B cell (primary cell): Measurements from ENCODE around the gene MRTFB. TPM values are rescaled to one million over a fixed set of nuclear protein-coding genes. Genes with fewer than 3 reads are reported as not detected.
A peak's percentile ranks its signal among the peaks of the same experiment; 100 is the strongest.

Experiments used
- ATAC-seq: fragments of 200-7000 bp; cut with Tn5 transposase; one replicate; pipeline ENCODE4 v1.10.0; 2021; ENCODE audit warnings: low read depth, mild to moderate bottlenecking, moderate number of reproducible peaks, moderate library complexity
- CTCF ChIA-PET: fragments of 350-600 bp; sonication (Branson Sonifier 250); formaldehyde crosslinking; loops from one replicate; lab custom pipeline; 2021; ENCODE audit warnings: antibody characterized with exemption, inconsistent platforms; lab: Charles Lee
- POLR2A ChIA-PET: fragments of 350-600 bp; sonication (Branson Sonifier 250); formaldehyde crosslinking; loops from one replicate; lab custom pipeline; 2021; ENCODE audit warnings: antibody characterized with exemption; lab: Charles Lee
- DNase-seq: peaks from one replicate; pipeline ENCODE4 v3.0.0; 2013
- H2AFZ ChIP-seq: 2 replicates; pipeline ENCODE4 v1.6.1; 2012; ENCODE audit warnings: mild to moderate bottlenecking, low read depth, low read length; ENCODE audit not compliant: insufficient read depth, poor library complexity, severe bottlenecking
- H3K27ac ChIP-seq, 2 donors: 1 replicate in 1 of 2; 2 replicates in 1 of 2; pipeline ENCODE4 v1.5.1; 2012 to 2013; ENCODE audit warnings: low read length in 2 of 2, mild to moderate bottlenecking in 2 of 2, moderate library complexity in 1 of 2
- H3K27me3 ChIP-seq, 4 experiments: fragments of 200-600 bp in 1 of 4; sonication (generic) in 1 of 4; replicated peaks in 1 of 4; 1 replicate in 2 of 4; 2 replicates in 2 of 4; pipeline versions ENCODE4 v1.6.1 to v1.7.0; 2013 to 2016; ENCODE audit warnings: low read length in 3 of 4, mild to moderate bottlenecking in 2 of 4, mixed read lengths in 1 of 4, moderate library complexity in 1 of 4; ENCODE audit not compliant: insufficient read depth in 4 of 4, control insufficient read depth in 3 of 4; ENCODE audit errors: control extremely low read depth in 1 of 4
- H3K36me3 ChIP-seq, 2 experiments: replicated peaks in 1 of 2; 1 replicate in 1 of 2; 2 replicates in 1 of 2; pipeline versions ENCODE4 v1.6.1 to v1.7.1; 2013; ENCODE audit warnings: low read length in 1 of 2; ENCODE audit not compliant: insufficient read depth in 2 of 2, control insufficient read depth in 1 of 2; ENCODE audit errors: control extremely low read depth in 1 of 2, extremely low read depth in 1 of 2
- H3K4me1 ChIP-seq, 2 donors: fragments of 200-600 bp in 1 of 2; sonication (generic) in 1 of 2; 1 replicate in 1 of 2; 2 replicates in 1 of 2; pipeline versions ENCODE4 v1.5.1 to v1.6.1; 2013 to 2017; ENCODE audit warnings: low read length in 2 of 2; ENCODE audit not compliant: control insufficient read depth in 2 of 2, insufficient read depth in 2 of 2
- H3K4me2 ChIP-seq: replicated peaks from 2 replicates; pipeline ENCODE3; 2012; ENCODE audit warnings: mild to moderate bottlenecking, low read depth, low read length; ENCODE audit not compliant: poor library complexity, severe bottlenecking
- H3K4me3 ChIP-seq, 5 experiments: fragments of 200-600 bp in 1 of 5; sonication (generic) in 1 of 5; 1 replicate in 3 of 5; 2 replicates in 2 of 5; pipeline versions ENCODE4 v1.5.1 to v1.7.0; 2011 to 2016; ENCODE audit warnings: low read length in 4 of 5, mild to moderate bottlenecking in 4 of 5, low read depth in 2 of 5, control low read depth in 1 of 5, moderate library complexity in 1 of 5; ENCODE audit not compliant: insufficient read depth in 1 of 5; ENCODE audit errors: control extremely low read depth in 1 of 5, extremely low read depth in 1 of 5
- H3K79me2 ChIP-seq: fragments of 200-600 bp; sonication (generic); one replicate; pipeline ENCODE4 v1.6.0; 2016; ENCODE audit warnings: low read length; ENCODE audit not compliant: control insufficient read depth, insufficient read depth
- H3K9ac ChIP-seq: fragments of 200-600 bp; sonication (generic); 2 replicates; pipeline ENCODE4 v1.6.1; 2017; ENCODE audit warnings: mild to moderate bottlenecking, low read length, moderate library complexity
- H3K9me3 ChIP-seq, 3 donors: one replicate each; pipeline versions ENCODE4 v1.6.1 to v1.7.1; 2013; ENCODE audit warnings: low read length in 2 of 3; ENCODE audit not compliant: control insufficient read depth in 2 of 3, insufficient read depth in 1 of 3; ENCODE audit errors: control extremely low read depth in 1 of 3
- H4K20me1 ChIP-seq: 2 replicates; pipeline ENCODE4 v1.6.0; 2012; ENCODE audit warnings: mild to moderate bottlenecking, low read length; ENCODE audit not compliant: insufficient read depth, control insufficient read depth, poor library complexity, severe bottlenecking
- H3K27ac Mint-ChIP-seq: one replicate; pipeline ENCODE4 v1.8.0; 2021; ENCODE audit warnings: mixed read lengths
- H3K27me3 Mint-ChIP-seq: one replicate; pipeline ENCODE4 v1.8.0; 2021; ENCODE audit warnings: mixed read lengths
- H3K4me1 Mint-ChIP-seq: one replicate; pipeline ENCODE4 v1.8.0; 2021; ENCODE audit warnings: mixed read lengths
- H3K4me3 Mint-ChIP-seq: one replicate; pipeline ENCODE4 v1.8.0; 2021; ENCODE audit warnings: mixed read lengths
- H3K9me3 Mint-ChIP-seq: one replicate; pipeline ENCODE4 v1.8.0; 2022; ENCODE audit warnings: mixed read lengths; ENCODE audit not compliant: insufficient read depth
- EZH2 ChIP-seq: IDR thresholded peaks from 2 replicates; pipeline ENCODE4 v1.6.1; 2012; ENCODE audit warnings: borderline replicate concordance, low read depth, mild to moderate bottlenecking, moderate library complexity, low read length; ENCODE audit not compliant: insufficient read depth, poor library complexity, severe bottlenecking
- WGBS: methylation state at CpG from one replicate; pipeline ENCODE4 v1.1.5; 2013; ENCODE audit warnings: missing lambda C conversion rate; ENCODE audit not compliant: insufficient coverage; 5-methylcytosine and 5-hydroxymethylcytosine counted together
- intact Hi-C: fragments of 100-400 bp; cut with micrococcal nuclease; formaldehyde crosslinking; loops from one replicate; pipeline ENCODE4 v1.10.0; 2022
- polyA plus RNA-seq: library from polyadenylated mRNA; depleted of rRNA; stranded (reverse); fragments of >200 nt; gene quantifications from 2 replicates; pipeline ENCODE4 v1.2.3, GENCODE V29; 2012
- total RNA-seq, 2 donors: library from RNA; stranded (reverse); fragments of 120-200 nt in 1 of 2; gene quantifications; 1 replicate in 1 of 2; 2 replicates in 1 of 2; pipeline versions ENCODE4 v1.2.3 to v1.2.4, GENCODE V29; 2013 to 2022
- TF ChIP-seq, protein P1 (sequence below): fragments of 200-600 bp; IDR thresholded peaks from one replicate; pipeline ENCODE4 v1.8.0; 2022; ENCODE audit warnings: antibody characterized with exemption, mild to moderate bottlenecking

Gene MRTFB
- total and polyA plus RNA-seq, 2 donors (not counting 1 experiment from before 2014, with no cell fraction given): 6.6 to 39.5 TPM

DNA sequence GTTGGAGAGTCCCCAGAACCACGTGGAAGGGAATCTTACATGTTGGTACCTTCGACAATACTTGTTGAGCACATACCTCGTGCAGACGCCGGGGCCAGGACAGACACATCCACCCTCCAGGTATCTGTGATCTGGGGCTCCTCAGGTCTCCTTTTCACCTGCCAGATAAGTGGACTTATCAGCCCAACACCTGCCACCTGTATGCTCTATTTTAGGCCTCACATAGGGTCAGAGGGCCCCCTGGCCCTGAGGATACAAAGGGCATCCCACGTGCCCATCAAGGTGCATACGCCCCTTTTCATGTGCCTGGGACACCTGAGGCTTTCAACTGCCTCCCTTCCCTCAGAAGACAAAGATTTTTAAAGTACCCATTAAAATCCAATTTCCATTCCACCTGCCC is 212.7 kb downstream of the MRTFB start:
- H3K9me3 ChIP-seq: peaks cover 0 to 19% (median 2%) of the 10 kb centered on the region in 3 donors
- no peaks in the 10 kb centered on the region for H3K79me2 ChIP-seq
- no peak for ATAC-seq
- no peak for DNase-seq
- WGBS: 84% methylated on average over 5 of the region's 7 CpGs
- H2AFZ ChIP-seq: no peak overlapping the region
- Mint-ChIP-seq H3K27me3 (peaks cover 2% of the 10 kb centered on the region), H3K4me1 (peaks cover 21% of the 10 kb centered on the region), H3K4me3 (no peak overlapping the region), H3K9me3 (peaks cover 2% of the 10 kb centered on the region), H3K27ac (no peak overlapping the region)
- TF ChIP-seq, protein P1, sequence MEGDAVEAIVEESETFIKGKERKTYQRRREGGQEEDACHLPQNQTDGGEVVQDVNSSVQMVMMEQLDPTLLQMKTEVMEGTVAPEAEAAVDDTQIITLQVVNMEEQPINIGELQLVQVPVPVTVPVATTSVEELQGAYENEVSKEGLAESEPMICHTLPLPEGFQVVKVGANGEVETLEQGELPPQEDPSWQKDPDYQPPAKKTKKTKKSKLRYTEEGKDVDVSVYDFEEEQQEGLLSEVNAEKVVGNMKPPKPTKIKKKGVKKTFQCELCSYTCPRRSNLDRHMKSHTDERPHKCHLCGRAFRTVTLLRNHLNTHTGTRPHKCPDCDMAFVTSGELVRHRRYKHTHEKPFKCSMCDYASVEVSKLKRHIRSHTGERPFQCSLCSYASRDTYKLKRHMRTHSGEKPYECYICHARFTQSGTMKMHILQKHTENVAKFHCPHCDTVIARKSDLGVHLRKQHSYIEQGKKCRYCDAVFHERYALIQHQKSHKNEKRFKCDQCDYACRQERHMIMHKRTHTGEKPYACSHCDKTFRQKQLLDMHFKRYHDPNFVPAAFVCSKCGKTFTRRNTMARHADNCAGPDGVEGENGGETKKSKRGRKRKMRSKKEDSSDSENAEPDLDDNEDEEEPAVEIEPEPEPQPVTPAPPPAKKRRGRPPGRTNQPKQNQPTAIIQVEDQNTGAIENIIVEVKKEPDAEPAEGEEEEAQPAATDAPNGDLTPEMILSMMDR: no peak
- TF ChIP-seq EZH2: no peak
- intact Hi-C loops: loop anchor here (2.0 kb wide), 1 partner anchor 213 kb away; the partner anchor contains the start of gene MRTFB
- H3K4me1 ChIP-seq: peaks cover 16 to 20% of the 10 kb centered on the region in 2 donors
- no peaks in the 10 kb centered on the region for H4K20me1 ChIP-seq
- no peak overlapping the region for H3K27ac ChIP-seq
- ChIA-PET CTCF (no interaction called here), POLR2A (no interaction called here)
- no peak overlapping the region for H3K4me3 ChIP-seq
- no peak overlapping the region for H3K4me2 ChIP-seq
- H3K36me3 ChIP-seq: no peaks in the 10 kb centered on the region
- no peaks in the 10 kb centered on the region for H3K27me3 ChIP-seq
- no peak overlapping the region for H3K9ac ChIP-seq

- Histone ChIP-seq H3K9ac (no peak overlapping the region), H3K27me3 (no peaks in the 10 kb centered on the region), H3K79me2 (no peaks in the 10 kb centered on the region), H3K4me1 (peaks cover 16 to 20% of the 10 kb centered on the region in 2 donors), H3K9me3 (peaks cover 0 to 25% (median 8%) of the 10 kb centered on the region in 3 donors), H3K27ac (no peak overlapping the region), H3K4me2 (peak overlapping the region; percentile 88), H3K36me3 (no peaks in the 10 kb centered on the region), H4K20me1 (no peaks in the 10 kb centered on the region), H2AFZ (no peak overlapping the region), H3K4me3 (no peak overlapping the region)
- Mint-ChIP-seq H3K27ac (peak overlapping the region; percentile 63), H3K4me1 (peaks cover 21% of the 10 kb centered on the region), H3K27me3 (no peaks in the 10 kb centered on the region), H3K9me3 (peaks cover 7% of the 10 kb centered on the region), H3K4me3 (peak overlapping the region; percentile 59)
- DNase-seq (no peak), ATAC-seq (no peak)
- WGBS: 88% methylated on average over 5 of the region's 5 CpGs
- intact Hi-C loops: loop anchor here (2.0 kb wide), 1 partner anchor 214 kb away; the partner anchor contains the start of gene MRTFB
- CTCF ChIA-PET: interaction anchor here (3.2 kb wide), 1 partner anchor 362 kb away, joined by 24 read pairs; no protein-coding TSS in a partner anchor
- POLR2A ChIA-PET: no interaction called here
- no peak for TF ChIP-seq EZH2
- TF ChIP-seq, protein P1: no peak
Observed at GRCh38 chr16:14284371-14284770, 213.3 kb downstream of the MRTFB start.
